Stimulated activated CD4-positive, alpha-beta T cell treated with anti-CD3 and anti-CD28 coated beads, Interleukin-12 subunit alpha, Interleukin-12 subunit beta, amount 100 ng/mL, for 24 hours (primary cell): ENCODE data around the gene PKNOX2.

Experiments
- DNase-seq, 2 experiments: peaks; one replicate each; pipeline ENCODE4 v3.0.0-alpha.2; 2020; ENCODE audit warnings: low read depth in 2 of 2

Gene PKNOX2

GRCh38 chr11:125412509-125412908 lies 248.0 kb downstream of the PKNOX2 start:
- DNase-seq: no peak

GRCh38 chr11:125413226-125413625 lies 248.7 kb downstream of the PKNOX2 start:
- no peak for DNase-seq

GRCh38 chr11:125414121-125414520 lies 249.6 kb downstream of the PKNOX2 start:
- DNase-seq: no peak

- DNase-seq: no peak
Observed at GRCh38 chr11:125416981-125417935, 252.7 kb downstream of the PKNOX2 start.

- no peak for DNase-seq
Observed at GRCh38 chr11:125418396-125418795, 253.8 kb downstream of the PKNOX2 start.

GRCh38 chr11:125422681-125423080 lies 258.1 kb downstream of the PKNOX2 start:
- DNase-seq: no peak

GRCh38 chr11:125423247-125423849 lies 258.8 kb downstream of the PKNOX2 start:
- no peak for DNase-seq

GRCh38 chr11:125425601-125426000 lies 261.1 kb downstream of the PKNOX2 start:
- no peak for DNase-seq

- no peak for DNase-seq
Observed at GRCh38 chr11:125426818-125427528, 262.4 kb downstream of the PKNOX2 start.

GRCh38 chr11:125428486-125429173 lies 264.1 kb downstream of the PKNOX2 start:
- no peak for DNase-seq

GRCh38 chr11:125429174-125429707 lies 264.7 kb downstream of the PKNOX2 start:
- DNase-seq: peak in 1 of 2 experiments; percentile 51

- DNase-seq: no peak
Observed at GRCh38 chr11:125429807-125430678, 265.5 kb downstream of the PKNOX2 start.

GRCh38 chr11:125431009-125431408 lies 266.5 kb downstream of the PKNOX2 start:
- no peak for DNase-seq

- DNase-seq: no peak
Observed at GRCh38 chr11:125431481-125431880, 266.9 kb downstream of the PKNOX2 start.

GRCh38 chr11:125433454-125434121 lies 269.0 kb downstream of the PKNOX2 start:
- no peak for DNase-seq

GRCh38 chr11:125435461-125436238 lies 271.1 kb downstream of the PKNOX2 start:
- no peak for DNase-seq

- no peak for DNase-seq
Observed at GRCh38 chr11:125441648-125442410, 277.3 kb downstream of the PKNOX2 start.

- DNase-seq: no peak
Observed at GRCh38 chr11:125442946-125443345, 278.4 kb downstream of the PKNOX2 start.
